Spleen (tissue), 11 donors: ENCODE results near the gene SBK2. TPM values are rescaled to one million over a fixed set of nuclear protein-coding genes. Genes with fewer than 3 reads are reported as not detected.
"Not testable (repeated sequence)": the region's sequence is repeated elsewhere in the genome, so short reads cannot be mapped to it uniquely, and the experiment has no call there.

Source experiments
- DNase-seq: peaks from one replicate; pipeline ENCODE4 v3.0.0-alpha.2; 2020
- H3K27ac ChIP-seq, 8 donors: fragments of 200-600 bp; sonication (generic) in 7 of 8; 1 replicate in 4 of 8; 2 replicates in 4 of 8; pipeline versions ENCODE4 v1.5.0 to v1.8.0; 2016 to 2021; ENCODE audit warnings: inconsistent platforms in 4 of 8, mild to moderate bottlenecking in 4 of 8, moderate library complexity in 1 of 8
- H3K27me3 ChIP-seq, 7 donors: fragments of 200-600 bp; sonication (generic) in 6 of 7; replicated peaks in 1 of 7; 1 replicate in 4 of 7; 2 replicates in 3 of 7; pipeline versions ENCODE4 v1.5.0 to v1.8.0; 2016 to 2021; ENCODE audit warnings: inconsistent platforms in 3 of 7, mild to moderate bottlenecking in 1 of 7
- H3K36me3 ChIP-seq, 6 donors: fragments of 200-600 bp; sonication (generic) in 5 of 6; 1 replicate in 4 of 6; 2 replicates in 2 of 6; pipeline versions ENCODE4 v1.5.0 to v1.8.0; 2016 to 2021; ENCODE audit warnings: inconsistent platforms in 2 of 6
- H3K4me1 ChIP-seq, 6 donors: fragments of 200-600 bp; sonication (generic) in 5 of 6; 1 replicate in 3 of 6; 2 replicates in 3 of 6; pipeline versions ENCODE4 v1.5.0 to v1.8.0; 2016 to 2021; ENCODE audit warnings: inconsistent platforms in 3 of 6
- H3K4me3 ChIP-seq, 8 donors: fragments of 200-600 bp; sonication (generic) in 7 of 8; 1 replicate in 4 of 8; 2 replicates in 4 of 8; pipeline versions ENCODE4 v1.5.0 to v1.8.0; 2016 to 2021; ENCODE audit warnings: inconsistent platforms in 4 of 8, mild to moderate bottlenecking in 4 of 8, moderate library complexity in 2 of 8
- H3K9me3 ChIP-seq, 8 donors: fragments of 200-600 bp; sonication (generic) in 7 of 8; 1 replicate in 4 of 8; 2 replicates in 4 of 8; pipeline versions ENCODE4 v1.5.0 to v1.8.0; 2016 to 2021; ENCODE audit warnings: inconsistent platforms in 4 of 8
- POLR2A ChIP-seq, 3 donors: fragments of 450-650 bp; IDR thresholded peaks; one replicate each; pipeline ENCODE4 v1.5.1; 2017; ENCODE audit warnings: antibody characterized with exemption in 3 of 3, mild to moderate bottlenecking in 1 of 3
- POLR2AphosphoS5 ChIP-seq, 3 donors: sonication (generic); formaldehyde crosslinking; IDR thresholded peaks; one replicate each; pipeline ENCODE4 v1.5.1; 2017; ENCODE audit warnings: antibody characterized with exemption in 3 of 3
- WGBS, 5 donors: extraction: QIAGEN DNeasy Blood & Tissue Kit in 3 of 5; methylation state at CpG; one replicate each; pipeline versions ENCODE4 v1.1.5 to v1.1.7; 2013 to 2018; 5-methylcytosine and 5-hydroxymethylcytosine counted together
- intact Hi-C: fragments of 100-400 bp; cut with DNase I; formaldehyde crosslinking; loops from one replicate; pipeline ENCODE4 v1.15.0; 2023; ENCODE audit warnings: low total_unique reads
- polyA plus RNA-seq, 3 donors: library from polyadenylated mRNA; stranded (reverse); fragments of 200-250 nt; gene quantifications; one replicate each; pipeline ENCODE4 v1.2.1, GENCODE V29; 2013
- total RNA-seq, 7 donors: library from RNA; depleted of rRNA in 3 of 7; stranded (reverse); fragments of >200 nt in 3 of 7; fragmentation: NEBNext Ultra II Directional in 4 of 7; extraction: Animal tissue kit (Norgen Biotek cat#: 25700) in 4 of 7; gene quantifications; one replicate each; pipeline versions ENCODE4 v1.1.0 to v1.2.1, GENCODE V29; 2016 to 2021
- TF ChIP-seq, protein P1 (sequence below), 11 experiments: fragments of 200-600 bp in 7 of 11; fragments of 450-650 bp in 4 of 11; sonication (generic) in 4 of 11; IDR thresholded peaks in 8 of 11; conservative IDR thresholded peaks in 3 of 11; 1 replicate in 7 of 11; 2 replicates in 4 of 11; pipeline versions ENCODE4 v1.4.0 to v1.8.0; 2016 to 2021; ENCODE audit warnings: antibody characterized with exemption in 11 of 11, inconsistent platforms in 4 of 11, mild to moderate bottlenecking in 1 of 11
- donor health status: healthy with polysubstance abuse.
- donor health status: DM: no; HTN: no; CAD: no; lungs with moderate emphysema.
- donor health status: DM: no; HTN: no; CAD: no.
- donor health status: Bipolar disorder and iron deficiency.
- donor health status: healthy.
- donor health status: DM: no; HTN: no; CAD: no.
- donor health status: DM: yes; HTN: yes; CAD: no.

SBK2 gene
- total and polyA plus RNA-seq, 10 donors, result not detected

DNA sequence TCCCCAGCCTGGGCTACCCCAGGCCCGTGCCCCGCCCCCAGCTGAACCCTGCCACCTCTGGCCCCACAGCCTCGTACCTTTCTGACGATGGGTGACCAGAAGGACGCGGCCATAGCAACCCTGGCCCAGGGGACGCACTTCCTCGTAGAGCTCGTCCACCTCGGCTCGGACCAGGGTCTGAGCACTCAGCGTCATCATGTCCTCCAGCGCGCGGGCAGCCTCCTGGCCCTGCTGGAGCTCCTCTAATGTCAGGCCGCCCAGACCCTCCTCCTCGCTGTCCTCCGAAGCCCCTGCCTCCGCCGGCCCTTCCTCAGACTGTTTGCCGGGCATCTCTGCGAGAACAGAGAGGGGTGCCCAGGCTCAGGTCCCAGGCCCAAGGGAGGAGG lies 975 bp downstream of the SBK2 start:
- H3K27me3 ChIP-seq, result peaks cover 0 to 32% (median 0%) of the 10 kb centered on the region in 7 donors
- no peaks in the 10 kb centered on the region for H3K9me3 ChIP-seq
- TF ChIP-seq POLR2A (IDR thresholded peaks at IDR 0.05) (no peak), POLR2AphosphoS5 (IDR thresholded peaks at IDR 0.05) (no peak)
- TF ChIP-seq, protein P1, sequence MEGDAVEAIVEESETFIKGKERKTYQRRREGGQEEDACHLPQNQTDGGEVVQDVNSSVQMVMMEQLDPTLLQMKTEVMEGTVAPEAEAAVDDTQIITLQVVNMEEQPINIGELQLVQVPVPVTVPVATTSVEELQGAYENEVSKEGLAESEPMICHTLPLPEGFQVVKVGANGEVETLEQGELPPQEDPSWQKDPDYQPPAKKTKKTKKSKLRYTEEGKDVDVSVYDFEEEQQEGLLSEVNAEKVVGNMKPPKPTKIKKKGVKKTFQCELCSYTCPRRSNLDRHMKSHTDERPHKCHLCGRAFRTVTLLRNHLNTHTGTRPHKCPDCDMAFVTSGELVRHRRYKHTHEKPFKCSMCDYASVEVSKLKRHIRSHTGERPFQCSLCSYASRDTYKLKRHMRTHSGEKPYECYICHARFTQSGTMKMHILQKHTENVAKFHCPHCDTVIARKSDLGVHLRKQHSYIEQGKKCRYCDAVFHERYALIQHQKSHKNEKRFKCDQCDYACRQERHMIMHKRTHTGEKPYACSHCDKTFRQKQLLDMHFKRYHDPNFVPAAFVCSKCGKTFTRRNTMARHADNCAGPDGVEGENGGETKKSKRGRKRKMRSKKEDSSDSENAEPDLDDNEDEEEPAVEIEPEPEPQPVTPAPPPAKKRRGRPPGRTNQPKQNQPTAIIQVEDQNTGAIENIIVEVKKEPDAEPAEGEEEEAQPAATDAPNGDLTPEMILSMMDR (IDR thresholded peaks at IDR 0.05 in 8 of 11, conservative IDR thresholded peaks at IDR 0.05 in 3 of 11), result no peak
- intact Hi-C loops, result no loop called here
- 83 to 95% (median 87%) methylated on average over 7 to 22 of the region's 22 CpGs for WGBS, 5 donors
- H3K36me3 ChIP-seq, result no peaks in the 10 kb centered on the region
- H3K4me1 ChIP-seq, result no peaks in the 10 kb centered on the region
- H3K27ac ChIP-seq, result no peak overlapping the region
- DNase-seq, result no peak
- no peak overlapping the region for H3K4me3 ChIP-seq

DNA sequence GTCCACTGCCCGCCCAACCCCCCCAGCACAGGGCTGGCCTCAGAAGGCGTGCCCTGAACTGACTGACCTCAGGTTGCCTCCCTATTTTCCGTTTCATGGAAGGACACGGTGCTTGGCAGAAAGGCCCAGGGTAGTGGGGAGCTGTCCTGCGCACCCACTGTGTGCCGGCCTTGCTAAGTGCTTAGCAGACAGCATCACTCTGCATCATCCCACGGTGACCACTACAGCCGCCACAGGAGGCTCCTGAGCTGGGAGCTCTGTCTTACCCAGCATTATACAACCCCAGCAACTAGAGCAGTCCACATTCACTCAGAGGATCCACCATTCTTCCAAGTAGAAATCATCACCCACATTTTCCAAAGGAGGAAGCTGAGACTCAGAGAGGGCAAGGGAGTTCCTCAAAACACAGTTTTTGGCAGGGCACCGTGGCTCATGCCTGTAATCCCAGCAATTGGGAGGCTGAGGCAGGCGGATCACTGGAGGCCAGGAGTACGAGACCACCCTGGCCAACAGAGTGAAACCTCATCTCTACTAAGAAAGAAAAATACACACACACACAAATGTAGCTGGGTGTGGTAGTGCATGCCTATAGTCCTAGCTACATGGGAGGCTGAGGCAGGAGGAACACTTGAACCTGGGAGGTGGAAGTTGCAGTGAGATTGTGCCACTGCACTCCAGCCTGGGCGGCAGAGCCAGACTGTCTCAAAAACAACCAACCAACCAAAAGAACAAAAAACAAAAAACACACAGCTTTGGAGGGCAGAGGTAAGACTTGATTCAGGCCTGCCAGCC lies 1.6 kb downstream of the SBK2 start:
- H3K9me3 ChIP-seq, result no peaks in the 10 kb centered on the region
- intact Hi-C loops, result no loop called here
- DNase-seq, result no peak
- peaks cover 0 to 30% (median 0%) of the 10 kb centered on the region in 7 donors for H3K27me3 ChIP-seq
- 76 to 91% (median 80%) methylated on average over 9 to 12 of the region's 12 CpGs for WGBS, 5 donors
- H3K4me3 ChIP-seq, result no peak overlapping the region
- H3K27ac ChIP-seq, result no peak overlapping the region
- no peak for TF ChIP-seq POLR2A (IDR thresholded peaks at IDR 0.05)
- no peak for TF ChIP-seq POLR2AphosphoS5 (IDR thresholded peaks at IDR 0.05)
- TF ChIP-seq, protein P1 (IDR thresholded peaks at IDR 0.05 in 8 of 11, conservative IDR thresholded peaks at IDR 0.05 in 3 of 11), result no peak
- H3K36me3 ChIP-seq, result no peaks in the 10 kb centered on the region
- H3K4me1 ChIP-seq, result no peaks in the 10 kb centered on the region

DNA sequence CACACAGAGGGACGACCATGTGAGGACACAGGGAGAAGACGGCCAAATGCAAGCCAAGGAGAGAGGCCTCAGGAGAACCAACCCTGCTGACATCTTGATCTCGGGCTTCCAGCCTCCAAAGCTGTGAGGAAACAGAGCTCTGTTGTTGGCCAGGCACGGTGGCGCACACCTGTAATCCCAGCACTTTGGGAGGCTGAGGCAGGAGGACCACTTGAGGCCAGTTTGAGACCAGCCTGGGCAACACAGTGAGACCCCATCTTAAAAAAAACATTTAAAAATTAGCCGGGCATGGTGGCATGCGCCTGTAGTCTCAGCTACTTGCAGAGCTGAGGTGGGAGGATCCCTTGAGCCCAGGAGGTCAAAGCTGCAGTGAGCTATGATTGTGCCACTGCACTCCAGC lies 2.7 kb downstream of the SBK2 start:
- H3K4me1 ChIP-seq, H3K4me3 ChIP-seq, H3K36me3 ChIP-seq, H3K9me3 ChIP-seq, intact Hi-C loops, H3K27ac ChIP-seq, DNase-seq: not testable (repeated sequence)
- 80 to 91% (median 88%) methylated on average over 7 of the region's 7 CpGs for WGBS, 5 donors
- peaks cover 0 to 36% (median 0%) of the 10 kb centered on the region in 7 donors for H3K27me3 ChIP-seq

DNA sequence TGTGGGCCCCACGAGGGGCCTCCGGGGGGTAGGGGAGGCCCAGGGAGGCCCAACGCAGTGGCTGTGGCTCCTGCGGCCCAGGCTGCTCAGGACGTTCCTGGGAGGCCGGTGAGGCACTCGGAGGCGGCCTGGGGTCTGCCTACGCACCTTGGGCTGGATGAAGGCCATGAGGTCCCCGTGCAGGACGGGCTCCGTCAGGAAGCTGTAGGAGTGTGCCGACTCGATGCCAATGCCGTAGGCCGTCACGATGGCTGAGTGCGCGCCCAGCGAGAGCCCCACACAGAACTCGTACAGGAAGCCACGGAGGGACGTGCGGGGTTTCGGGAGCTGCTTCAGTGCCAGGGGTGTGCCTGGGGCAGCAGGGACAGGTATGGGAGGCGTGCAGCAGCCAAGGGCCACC lies 5.9 kb downstream of the SBK2 start:
- Histone ChIP-seq H3K27ac (no peak overlapping the region), H3K4me3 (no peak overlapping the region), H3K27me3 (peaks cover 0 to 39% (median 0%) of the 10 kb centered on the region in 7 donors), H3K36me3 (no peaks in the 10 kb centered on the region), H3K4me1 (peaks cover 0 to 7% (median 2%) of the 10 kb centered on the region in 6 donors), H3K9me3 (no peaks in the 10 kb centered on the region)
- 87 to 93% (median 90%) methylated on average over 12 to 26 of the region's 26 CpGs for WGBS, 5 donors
- DNase-seq, result no peak
- intact Hi-C loops, result no loop called here
- no peak for TF ChIP-seq POLR2AphosphoS5 (IDR thresholded peaks at IDR 0.05)
- TF ChIP-seq POLR2A (IDR thresholded peaks at IDR 0.05), result no peak
- TF ChIP-seq, protein P1 (IDR thresholded peaks at IDR 0.05 in 8 of 11, conservative IDR thresholded peaks at IDR 0.05 in 3 of 11), result no peak
